NCI-H82 treated with DMSO at 0.1 percent for 48 hours (cell line): ENCODE measurements around the gene PLBD2.

Experiments
- DNase-seq: peaks from one replicate; lab custom pipeline; 2025; ENCODE audit not compliant: unreplicated experiment; lab: John Stamatoyannopoulos, UW

PLBD2 gene

DNA sequence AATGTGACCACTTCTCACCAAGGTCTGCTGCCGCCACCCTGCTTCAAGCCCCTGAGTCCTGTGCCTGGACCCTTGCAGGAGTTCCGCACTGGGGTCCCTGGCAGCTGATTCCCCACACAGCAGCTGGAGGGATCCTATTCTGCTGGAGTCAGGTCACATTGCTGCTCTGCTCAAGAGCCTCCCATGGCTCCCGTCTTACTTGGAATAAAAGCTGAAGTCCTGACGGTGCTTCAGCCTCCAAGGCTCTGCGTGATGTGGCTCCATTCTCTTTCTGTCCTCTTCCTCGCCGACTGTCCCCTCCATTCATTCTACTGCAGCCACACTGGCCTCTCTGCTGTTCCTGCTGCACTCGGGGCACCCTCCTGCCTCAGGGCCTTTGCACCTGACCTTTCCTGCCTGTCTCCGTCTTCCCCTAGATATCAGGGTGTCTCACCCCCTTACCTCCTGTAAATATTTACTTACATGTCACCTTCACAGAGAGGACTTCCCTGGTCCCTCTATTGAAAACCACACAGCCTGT is 56.2 kb downstream of the PLBD2 start:
- DNase-seq, result no peak

DNA sequence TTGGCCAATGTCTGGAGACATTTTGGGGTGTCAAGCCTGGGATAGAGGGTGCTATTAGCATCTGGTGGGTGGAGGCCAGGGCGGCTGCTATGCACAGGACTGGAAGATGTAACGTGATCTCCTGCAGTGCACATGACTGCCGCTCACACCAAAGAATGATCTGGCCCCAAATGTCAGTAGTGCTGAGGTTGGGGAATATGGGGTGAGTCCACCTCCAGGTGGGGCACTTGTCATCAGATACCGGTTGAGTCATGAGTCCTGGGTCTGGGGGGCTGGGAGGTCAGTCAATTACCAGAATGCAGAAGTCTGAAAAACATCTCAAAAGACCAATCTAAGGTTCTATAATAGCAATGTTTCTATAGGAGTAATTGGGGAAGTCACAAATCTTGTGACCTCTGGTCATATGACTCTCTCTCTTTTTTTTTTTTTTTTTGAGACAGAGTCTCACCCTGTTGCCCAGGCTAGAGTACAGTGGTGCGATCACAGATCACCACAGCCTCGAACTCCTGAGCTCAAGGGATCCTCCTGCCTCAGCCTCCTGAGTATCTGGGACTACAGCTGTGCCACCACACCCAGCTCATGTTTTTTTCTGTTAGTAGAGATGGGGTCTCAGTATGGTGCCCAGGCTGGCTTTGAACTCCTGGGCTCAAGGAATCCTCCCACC is 57.8 kb downstream of the PLBD2 start:
- DNase-seq, result no peak

DNA sequence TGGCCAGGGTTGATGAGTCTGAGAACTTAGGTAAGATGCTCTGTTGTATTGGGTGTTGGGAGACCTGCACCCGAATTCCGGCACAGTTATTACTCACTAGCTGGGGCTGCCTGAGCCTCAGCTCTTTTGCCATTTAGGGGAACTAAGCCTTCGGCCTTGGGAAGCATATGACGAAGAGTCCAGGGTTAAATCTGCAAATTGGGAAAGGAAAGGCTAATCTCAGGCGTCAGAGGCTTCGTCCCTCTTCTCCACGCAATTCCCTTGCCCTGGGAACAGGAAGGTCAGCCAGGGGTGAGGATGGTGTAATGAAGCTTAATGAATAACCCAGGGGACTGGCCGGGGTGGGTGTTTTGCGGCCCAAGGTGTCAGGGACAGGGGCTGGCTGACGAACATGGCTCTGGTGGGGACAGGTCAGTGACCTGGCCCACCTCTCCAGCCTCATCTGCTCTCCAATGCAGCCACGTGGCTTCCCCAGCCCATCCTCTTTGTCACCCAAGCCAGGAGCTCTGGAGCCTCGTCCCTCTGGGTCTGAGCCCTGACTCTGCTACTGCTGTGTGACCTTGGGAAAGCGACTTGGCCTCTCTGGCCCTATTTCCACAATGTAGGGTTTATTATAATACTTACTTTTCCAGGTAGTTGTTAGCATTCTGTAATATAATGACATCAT is 60.0 kb downstream of the PLBD2 start:
- no peak for DNase-seq

DNA sequence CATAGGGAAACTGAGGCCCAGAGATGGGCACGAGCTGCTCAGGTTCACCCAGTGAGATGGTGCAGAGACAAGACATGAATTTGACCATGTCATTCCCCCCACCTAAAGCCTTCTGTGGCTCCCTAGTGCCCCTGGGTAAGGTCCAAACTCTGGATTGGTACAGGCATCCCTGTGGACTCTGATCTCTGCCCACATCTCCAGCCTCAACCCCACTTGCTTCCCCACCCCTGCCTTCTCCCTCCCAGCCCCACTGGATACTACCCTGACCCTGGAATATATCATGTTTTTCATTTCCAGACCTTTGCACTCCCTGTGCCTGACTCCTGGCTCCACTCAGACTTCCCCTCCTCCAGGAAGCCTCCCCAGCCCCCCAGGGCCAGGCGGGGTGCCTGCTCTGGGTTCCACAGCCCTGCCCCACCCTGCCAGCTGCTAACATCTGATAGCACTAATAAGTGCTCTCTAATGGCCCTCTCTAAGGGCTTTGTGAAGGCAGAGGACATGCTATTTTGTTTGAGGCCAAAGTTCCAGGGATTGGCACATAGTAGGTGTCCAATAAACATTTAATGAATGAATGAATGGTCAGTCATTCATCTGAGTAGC is 62.7 kb downstream of the PLBD2 start:
- DNase-seq, result no peak

DNA sequence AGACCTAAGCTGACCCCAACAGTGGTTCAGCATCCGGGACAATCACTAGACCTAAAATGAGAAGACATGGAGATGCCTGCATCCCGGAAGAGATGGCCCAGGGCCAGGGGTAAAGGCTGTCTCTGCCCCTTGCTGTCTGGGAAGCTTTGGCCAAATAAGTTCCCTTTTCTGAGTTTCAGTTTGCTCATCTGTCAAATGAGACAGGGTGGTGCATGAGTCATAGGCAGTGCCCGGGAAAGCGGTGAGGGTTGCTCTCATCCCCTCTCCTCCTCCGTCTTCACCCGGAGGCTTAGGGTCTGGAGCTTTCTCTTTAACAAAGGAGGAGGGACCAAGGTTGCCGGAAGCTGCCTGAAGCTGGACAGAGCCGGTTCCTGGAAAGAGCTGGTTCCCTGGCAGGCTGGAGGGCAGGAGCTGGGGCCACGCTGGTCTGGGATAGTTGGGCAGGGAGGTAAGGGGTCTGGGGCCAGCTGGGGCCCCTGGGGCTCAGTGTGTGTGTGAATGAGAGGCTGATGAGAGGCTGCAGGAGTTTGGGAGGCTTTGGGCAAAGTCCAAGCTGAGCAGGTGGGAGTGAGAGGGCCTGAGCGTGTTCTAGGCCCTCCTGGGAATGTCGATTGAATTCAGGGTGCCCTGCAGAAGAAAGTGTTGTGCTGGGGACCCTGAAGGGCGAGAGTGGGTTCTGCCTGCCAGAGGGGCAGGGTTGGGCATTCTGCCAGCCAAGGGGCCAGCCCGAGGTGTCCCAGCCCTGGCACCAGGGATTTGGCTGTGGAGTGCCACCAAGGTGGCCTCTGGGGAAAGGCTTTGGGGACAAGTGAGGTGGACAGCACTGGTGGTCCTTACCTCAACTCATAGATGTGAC is 63.9 kb downstream of the PLBD2 start, which contains the start of gene SDSL:
SDSL (plus strand) TSS at position 351 of the 856 bp plus-strand sequence. CDS start 5,603 bp downstream, outside the sequence.
- peak; percentile 9 for DNase-seq

DNA sequence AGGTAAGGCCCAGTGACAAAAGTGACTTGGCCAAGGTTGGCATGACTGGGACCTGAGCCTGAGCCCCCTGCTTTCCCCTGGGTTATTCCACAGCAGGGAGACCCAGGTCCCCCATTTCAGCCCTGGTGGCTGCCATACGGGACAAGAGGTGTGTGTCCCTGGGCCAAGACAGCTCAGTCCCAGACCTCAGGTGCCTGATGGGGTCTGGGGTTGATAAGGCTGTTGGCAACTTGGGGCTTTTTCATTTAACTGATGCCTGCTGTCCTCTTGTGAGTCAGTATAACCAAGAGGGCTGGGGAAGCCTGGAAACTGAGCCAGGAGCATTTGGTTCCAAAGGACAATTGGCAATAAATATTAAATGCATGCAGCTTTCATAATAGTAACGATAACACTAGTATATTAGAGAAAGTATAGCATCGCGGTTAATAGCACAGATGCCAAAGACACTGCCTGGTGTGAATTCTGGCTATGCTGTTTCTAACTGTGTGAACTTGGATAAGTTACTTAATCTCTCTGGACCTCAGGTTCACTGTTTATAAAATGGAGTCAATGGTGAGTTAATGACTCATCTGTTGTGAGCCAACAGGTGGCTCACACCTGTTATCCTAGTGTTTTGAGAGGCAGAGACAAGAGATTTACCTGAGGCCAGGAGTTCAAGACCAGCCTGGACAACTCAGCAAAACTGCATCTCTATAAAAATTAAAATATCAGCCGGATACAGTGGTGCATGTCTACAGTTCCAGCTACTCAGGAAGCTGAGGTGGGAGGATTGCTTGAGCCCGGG is 64.7 kb downstream of the PLBD2 start:
- DNase-seq, result no peak

DNA sequence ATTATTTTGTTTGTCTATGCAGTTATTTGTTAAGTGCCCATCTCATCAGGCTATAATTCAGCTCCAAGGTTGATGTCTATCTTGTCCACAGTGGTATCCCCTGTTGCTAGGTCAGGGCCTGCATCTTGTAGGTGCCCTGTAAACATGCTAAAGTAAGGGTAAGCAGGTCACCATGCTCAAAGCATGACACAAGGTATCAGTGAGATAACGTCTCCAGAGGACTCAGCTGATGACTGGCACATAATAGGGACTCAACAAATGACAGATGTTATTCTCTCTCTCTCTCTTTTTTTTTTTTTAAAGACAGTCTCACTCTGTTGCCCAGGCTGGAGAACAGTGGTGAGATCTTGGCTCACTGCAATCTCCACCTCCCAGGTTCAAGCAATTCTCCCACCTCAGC is 66.1 kb downstream of the PLBD2 start:
- DNase-seq, result no peak

DNA sequence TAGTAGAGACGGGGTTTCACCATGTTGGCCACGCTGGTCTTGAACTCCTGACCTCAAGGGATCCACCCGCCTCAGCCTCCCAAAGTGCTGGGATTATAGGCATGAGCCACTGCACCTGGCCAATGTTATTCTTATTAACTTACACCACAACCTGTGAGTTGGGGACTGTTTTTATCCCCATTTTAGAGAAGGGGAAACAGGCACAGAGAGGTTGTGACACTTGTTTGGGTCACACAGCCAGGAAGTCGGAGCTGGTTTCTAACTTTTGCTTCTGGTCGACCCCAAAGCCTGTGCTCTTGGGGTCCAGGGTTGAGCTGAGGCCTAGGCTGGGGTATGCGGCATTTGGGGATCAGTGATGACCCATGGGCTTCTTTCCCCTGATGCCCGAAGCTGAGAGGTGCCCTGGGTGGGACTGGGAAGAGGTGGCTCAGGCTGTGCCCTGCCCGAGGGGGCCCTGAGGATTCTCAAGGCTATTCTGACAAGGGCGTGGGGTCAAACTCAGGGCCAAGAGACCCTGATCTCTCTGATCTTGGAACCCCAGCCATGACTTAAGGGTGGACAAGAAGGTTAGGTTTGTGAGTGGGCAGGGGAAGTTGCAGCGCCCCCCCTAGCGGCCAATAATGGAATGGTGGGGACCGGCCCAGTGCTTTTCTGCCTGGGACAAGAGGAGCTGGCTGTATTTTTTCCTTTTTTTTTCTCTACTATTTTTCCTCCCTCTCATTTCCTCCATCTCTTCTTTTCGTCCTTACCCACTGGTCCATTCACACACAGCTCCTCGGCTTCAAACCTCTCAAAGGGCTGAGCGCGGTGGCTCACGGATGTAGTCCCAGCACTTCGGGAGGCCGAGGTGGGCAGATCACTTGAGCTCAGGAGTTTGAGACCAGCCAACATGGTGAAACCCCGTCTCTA is 66.8 kb downstream of the PLBD2 start:
- DNase-seq, result peak; percentile 3

DNA sequence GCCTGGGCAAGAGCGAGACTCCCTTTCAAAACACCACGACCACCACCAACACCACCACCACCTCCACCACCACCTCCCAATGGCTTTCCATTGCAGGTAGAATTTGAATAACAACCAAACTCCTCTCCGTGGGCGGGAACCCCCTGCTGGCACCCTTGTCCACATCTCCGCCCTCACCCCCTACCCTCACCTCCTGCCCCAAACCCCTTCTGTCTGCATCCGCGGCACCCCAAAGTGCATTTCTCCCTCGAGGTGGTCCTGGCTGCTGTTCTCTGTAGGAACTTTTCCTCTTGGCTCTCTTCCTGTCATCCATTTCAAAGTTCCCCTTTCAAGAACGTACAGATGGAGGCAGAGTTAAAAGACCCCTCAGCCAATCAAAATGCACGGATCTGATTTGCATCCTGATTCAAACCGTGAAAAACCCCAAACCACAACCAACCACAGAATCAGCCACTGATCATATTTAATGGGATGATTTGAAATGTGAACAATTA is 67.6 kb downstream of the PLBD2 start:
- no peak for DNase-seq

DNA sequence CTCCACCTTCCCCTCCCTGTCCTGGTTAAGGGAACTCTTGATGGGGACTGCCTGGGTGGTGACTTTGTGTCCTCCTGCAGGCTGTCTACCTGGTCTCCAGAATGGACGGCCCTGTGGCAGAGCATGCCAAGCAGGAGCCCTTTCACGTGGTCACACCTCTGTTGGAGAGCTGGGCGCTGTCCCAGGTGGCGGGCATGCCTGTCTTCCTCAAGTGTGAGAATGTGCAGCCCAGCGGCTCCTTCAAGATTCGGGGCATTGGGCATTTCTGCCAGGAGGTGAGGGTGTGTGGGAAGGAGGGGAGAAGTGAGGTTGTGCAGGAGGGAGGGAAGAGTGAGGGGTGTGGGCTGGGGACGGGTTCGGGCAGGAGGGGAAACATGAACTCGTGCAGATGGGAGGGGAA is 69.5 kb downstream of the PLBD2 start:
- no peak for DNase-seq

DNA sequence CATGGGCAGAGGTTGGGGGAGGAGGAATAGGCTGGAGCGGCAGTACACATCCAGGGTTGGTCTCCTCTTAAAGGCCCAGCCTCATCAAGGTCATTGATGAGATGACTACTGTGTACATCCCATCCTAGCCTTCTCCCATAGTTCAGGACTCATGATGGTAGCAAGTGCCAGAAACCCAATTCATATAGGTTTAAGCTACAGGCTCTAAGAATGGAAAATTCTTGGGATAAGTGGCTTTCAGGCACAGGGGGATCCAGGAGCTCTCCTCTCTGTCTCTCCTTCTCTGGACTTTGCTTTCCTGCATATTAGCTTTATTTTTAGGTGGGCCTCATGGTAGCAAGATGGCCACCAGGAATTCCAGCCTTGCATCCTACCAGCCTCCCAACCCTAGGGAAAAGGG is 70.1 kb downstream of the PLBD2 start:
- no peak for DNase-seq

DNA sequence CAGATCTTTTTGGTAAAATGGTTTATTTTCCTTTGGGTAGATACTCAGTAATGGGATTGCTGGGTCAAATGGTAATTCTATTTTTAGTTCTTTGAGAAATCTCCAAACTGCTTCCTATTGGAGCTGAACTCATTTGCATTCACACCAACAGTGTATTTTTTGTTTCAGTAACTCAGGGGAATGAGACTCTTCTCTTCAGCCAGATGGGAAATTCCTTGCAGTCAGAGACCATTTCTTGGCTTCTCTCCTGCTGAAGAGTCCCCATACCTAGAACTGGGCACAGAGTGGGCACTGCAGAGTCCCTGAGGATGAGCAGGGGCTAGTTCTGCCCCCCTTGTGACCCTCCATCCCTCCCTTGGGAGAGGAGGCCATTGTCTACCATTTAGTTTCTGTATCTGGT is 74.6 kb downstream of the PLBD2 start:
- no peak for DNase-seq

DNA sequence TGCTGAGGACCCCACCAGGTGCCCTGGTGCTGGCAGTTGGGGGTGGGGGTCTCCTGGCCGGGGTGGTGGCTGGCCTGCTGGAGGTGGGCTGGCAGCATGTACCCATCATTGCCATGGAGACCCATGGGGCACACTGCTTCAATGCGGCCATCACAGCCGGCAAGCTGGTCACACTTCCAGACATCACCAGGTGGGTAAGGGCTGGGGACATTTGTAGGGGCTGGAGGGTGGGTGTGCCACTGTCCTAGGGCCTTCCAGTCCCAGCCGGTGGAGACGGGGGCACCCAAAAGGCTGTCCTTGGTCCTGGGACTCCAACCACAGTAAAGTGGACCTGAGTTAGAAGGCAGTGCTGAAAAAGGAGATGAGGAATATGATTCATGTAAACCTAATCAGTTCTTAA is 77.0 kb downstream of the PLBD2 start:
- DNase-seq, result no peak

DNA sequence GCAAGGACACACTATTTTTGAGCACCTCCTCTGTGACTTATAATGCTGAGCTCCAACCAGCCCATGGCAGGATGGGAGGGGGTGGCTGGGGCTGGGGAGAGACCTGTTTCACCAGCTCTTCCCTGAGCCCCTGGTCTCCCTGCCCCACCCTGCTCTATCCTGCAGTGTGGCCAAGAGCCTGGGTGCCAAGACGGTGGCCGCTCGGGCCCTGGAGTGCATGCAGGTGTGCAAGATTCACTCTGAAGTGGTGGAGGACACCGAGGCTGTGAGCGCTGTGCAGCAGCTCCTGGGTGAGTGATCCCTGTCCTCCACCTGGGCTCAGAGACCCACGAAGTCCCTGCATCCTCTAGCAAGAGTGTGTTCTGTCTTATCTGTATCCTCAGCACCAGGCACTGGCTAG is 78.2 kb downstream of the PLBD2 start:
- no peak for DNase-seq

DNA sequence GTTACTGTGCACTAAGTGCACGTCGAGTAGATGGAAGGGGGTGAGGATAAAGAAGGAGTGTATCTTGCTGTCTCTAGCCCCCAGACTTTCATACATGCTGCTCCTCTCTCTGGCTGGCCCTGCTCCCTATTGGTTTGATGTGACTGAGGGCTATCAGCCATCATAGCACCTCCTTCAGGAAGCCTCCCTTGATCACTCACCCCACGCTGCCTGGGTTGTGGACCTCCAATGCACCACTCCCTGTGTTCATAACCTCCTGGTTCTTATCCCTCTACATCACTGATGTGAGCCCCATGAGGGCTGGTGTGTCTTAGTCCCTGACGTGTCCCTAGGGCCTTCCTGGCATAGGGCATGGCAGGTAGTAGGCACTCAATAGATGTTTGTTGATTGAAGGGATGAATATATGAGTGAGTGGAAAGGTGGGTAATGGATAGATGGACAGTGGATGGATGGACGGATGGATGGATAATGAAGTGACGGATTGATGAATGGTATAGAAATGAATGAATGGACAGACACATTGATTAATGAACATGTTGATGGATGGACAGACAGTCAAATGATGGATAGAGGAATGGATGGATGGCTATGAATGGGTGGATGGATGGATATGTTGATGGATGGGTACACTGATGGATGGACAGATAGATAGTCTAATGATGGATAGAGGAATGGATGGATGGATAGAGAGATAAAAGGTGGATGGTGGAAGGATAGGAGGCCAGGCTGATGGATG is 78.8 kb downstream of the PLBD2 start:
- DNase-seq, result no peak

DNA sequence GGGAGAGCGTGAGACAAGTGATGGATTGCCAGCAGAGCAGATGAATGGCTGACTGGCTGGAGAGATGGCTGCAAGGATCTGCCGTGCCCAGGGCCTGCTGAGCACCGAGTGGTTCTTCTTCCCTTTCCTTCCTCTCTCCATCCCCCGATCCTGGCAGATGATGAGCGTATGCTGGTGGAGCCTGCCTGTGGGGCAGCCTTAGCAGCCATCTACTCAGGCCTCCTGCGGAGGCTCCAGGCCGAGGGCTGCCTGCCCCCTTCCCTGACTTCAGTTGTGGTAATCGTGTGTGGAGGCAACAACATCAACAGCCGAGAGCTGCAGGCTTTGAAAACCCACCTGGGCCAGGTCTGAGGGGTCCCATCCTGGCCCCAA is 79.3 kb downstream of the PLBD2 start:
- DNase-seq, result no peak

DNA sequence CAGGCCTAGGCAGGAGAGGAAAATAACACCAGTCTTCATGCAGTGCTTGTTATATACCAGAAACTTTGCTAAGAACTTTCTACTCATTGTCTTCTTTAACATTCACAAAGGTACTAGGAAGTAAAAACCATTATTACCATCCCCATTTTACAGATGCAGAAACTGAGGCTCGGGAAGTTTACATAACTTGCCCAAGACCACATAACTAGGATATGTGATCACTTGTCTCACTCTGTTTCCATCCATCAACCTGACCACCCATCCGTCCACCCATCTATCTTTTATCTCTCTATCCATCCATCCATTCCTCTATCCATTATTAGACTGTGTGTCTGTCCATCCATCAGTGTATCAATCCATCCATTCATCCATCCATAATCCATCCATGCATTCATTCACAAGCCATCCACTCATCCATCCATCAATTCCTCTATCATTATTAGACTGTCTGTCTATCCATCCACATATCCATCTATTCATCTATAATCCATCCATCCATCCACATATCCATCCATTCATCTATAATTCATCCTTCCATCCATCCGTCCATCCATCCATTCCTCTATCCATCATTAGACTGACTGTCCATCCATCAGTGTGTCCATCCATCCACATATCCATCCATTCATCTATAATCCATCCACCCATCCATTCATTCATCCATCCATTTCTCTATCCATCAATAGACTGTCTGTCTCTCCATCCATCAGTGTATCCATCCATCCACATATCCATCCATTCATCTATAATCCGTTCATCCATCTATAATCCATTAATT is 80.3 kb downstream of the PLBD2 start:
- no peak for DNase-seq

DNA sequence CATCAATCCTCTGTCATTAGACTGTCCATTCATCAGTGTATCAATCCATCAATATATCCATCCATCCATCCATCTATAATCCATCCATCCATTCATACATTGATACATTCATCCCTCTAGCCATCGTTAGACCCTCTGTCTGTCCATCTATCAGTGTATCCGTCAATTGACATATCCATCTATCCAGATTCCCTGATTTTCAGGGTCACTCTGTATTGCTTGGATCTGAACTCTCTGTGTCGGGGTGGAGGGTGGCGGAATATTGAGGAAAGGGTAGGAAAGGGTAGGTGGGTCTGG is 80.9 kb downstream of the PLBD2 start:
- no peak for DNase-seq
